MCF 10A (cell line): ENCODE measurements around the gene NOL4L. TPM values are rescaled to one million over a fixed set of nuclear protein-coding genes. Genes with fewer than 3 reads are reported as not detected.

Experiments
- BruUV-seq: library from RNA; stranded (reverse); fragments of 400-500 nt; replicated peaks from 2 replicates; lab custom pipeline; 2021; lab: Mats Ljungman, UMichigan
- CTCF ChIA-PET: fragments of 300-600 bp; sonication (Branson Sonifier 250); formaldehyde crosslinking; extraction: SDS; loops from one replicate; lab custom pipeline; 2021; ENCODE audit warnings: antibody characterized with exemption, inconsistent platforms; lab: Yijun Ruan, JAX
- POLR2A ChIA-PET: fragments of 300-600, 350-650 bp; sonication (Branson Sonifier 250); formaldehyde crosslinking; extraction: SDS; loops from one replicate; lab custom pipeline; 2020; ENCODE audit warnings: antibody characterized with exemption, inconsistent platforms; lab: Yijun Ruan, JAX
- DNase-seq: peaks from one replicate; pipeline ENCODE4 v3.0.0-alpha.2; 2018; ENCODE audit not compliant: unreplicated experiment
- H3K27ac Mint-ChIP-seq: one replicate; pipeline ENCODE4 v1.8.0; 2022; ENCODE audit warnings: mild to moderate bottlenecking, low read depth, mixed read lengths; ENCODE audit not compliant: unreplicated experiment
- H3K27me3 Mint-ChIP-seq: one replicate; pipeline ENCODE4 v1.8.0; 2022; ENCODE audit warnings: mixed read lengths; ENCODE audit not compliant: insufficient read depth, unreplicated experiment
- H3K36me3 Mint-ChIP-seq: one replicate; pipeline ENCODE4 v1.8.0; 2022; ENCODE audit warnings: mild to moderate bottlenecking, moderate library complexity, mixed read lengths; ENCODE audit not compliant: insufficient read depth, unreplicated experiment
- H3K4me1 Mint-ChIP-seq: one replicate; pipeline ENCODE4 v1.8.0; 2022; ENCODE audit warnings: mixed read lengths; ENCODE audit not compliant: insufficient read depth, unreplicated experiment
- H3K4me3 Mint-ChIP-seq: one replicate; pipeline ENCODE4 v1.8.0; 2022; ENCODE audit warnings: mild to moderate bottlenecking, moderate library complexity, mixed read lengths; ENCODE audit not compliant: unreplicated experiment
- H3K9me3 Mint-ChIP-seq: one replicate; pipeline ENCODE4 v1.8.0; 2022; ENCODE audit warnings: mixed read lengths; ENCODE audit not compliant: unreplicated experiment
- intact Hi-C: fragments of 100-400 bp; cut with micrococcal nuclease; formaldehyde crosslinking; loops from 2 replicates; pipeline ENCODE4 v1.14.1; 2022
- total RNA-seq: library from RNA; stranded (reverse); gene quantifications from 2 replicates; pipeline ENCODE4 v1.2.3, GENCODE V29; 2022
- TF ChIP-seq, protein P1 (sequence below): fragments of 200-600 bp; IDR thresholded peaks from one replicate; pipeline ENCODE4 v1.8.0; 2022; ENCODE audit warnings: antibody characterized with exemption, mild to moderate bottlenecking; ENCODE audit not compliant: unreplicated experiment

The NOL4L gene
- total RNA-seq, 1 experiment from 2014 or later: 3.3 TPM

DNA sequence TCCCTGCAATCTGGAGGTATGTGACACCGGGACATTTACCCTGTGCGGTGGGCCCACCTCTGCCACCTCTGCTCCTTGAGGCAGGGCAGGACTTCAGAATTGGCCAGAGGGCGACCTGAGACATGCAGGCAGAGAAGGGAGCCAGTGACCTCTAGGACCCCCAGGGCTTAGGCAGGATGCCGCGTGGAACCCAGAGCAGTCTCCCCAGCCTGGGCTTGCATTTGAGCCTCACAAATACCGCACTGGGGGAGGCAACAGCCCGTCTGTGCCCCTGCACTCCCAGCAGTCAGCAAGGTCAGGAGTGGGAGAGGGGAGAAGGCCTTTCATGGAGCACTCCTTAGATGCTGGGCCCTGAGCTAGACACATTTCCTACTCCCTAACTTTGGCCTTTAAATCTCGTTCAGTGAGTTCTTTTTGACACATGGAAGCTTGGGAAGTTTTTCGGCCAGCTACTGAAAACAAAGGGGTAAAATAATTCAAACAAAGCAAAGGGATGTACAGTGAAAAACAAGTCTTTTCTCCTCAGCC lies 46.9 kb upstream of the NOL4L start:
- H3K27me3 Mint-ChIP-seq: no peaks in the 10 kb centered on the region
- TF ChIP-seq, protein P1, sequence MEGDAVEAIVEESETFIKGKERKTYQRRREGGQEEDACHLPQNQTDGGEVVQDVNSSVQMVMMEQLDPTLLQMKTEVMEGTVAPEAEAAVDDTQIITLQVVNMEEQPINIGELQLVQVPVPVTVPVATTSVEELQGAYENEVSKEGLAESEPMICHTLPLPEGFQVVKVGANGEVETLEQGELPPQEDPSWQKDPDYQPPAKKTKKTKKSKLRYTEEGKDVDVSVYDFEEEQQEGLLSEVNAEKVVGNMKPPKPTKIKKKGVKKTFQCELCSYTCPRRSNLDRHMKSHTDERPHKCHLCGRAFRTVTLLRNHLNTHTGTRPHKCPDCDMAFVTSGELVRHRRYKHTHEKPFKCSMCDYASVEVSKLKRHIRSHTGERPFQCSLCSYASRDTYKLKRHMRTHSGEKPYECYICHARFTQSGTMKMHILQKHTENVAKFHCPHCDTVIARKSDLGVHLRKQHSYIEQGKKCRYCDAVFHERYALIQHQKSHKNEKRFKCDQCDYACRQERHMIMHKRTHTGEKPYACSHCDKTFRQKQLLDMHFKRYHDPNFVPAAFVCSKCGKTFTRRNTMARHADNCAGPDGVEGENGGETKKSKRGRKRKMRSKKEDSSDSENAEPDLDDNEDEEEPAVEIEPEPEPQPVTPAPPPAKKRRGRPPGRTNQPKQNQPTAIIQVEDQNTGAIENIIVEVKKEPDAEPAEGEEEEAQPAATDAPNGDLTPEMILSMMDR: no peak
- no peaks in the 10 kb centered on the region for H3K4me1 Mint-ChIP-seq
- no peak overlapping the region for H3K27ac Mint-ChIP-seq
- no peak overlapping the region for H3K4me3 Mint-ChIP-seq
- CTCF ChIA-PET: interaction anchor here (0.6 to 2.7 kb wide), 3 partner anchors 20 to 110 kb away, joined by 3 to 9 read pairs (median 4); no protein-coding TSS in a partner anchor
- DNase-seq: no peak
- BruUV-seq: no TSS peak
- H3K36me3 Mint-ChIP-seq: no peaks in the 10 kb centered on the region
- POLR2A ChIA-PET: interaction anchor here (0.9 kb wide), 1 partner anchor 109 kb away, joined by 4 read pairs; no protein-coding TSS in a partner anchor
- no peaks in the 10 kb centered on the region for H3K9me3 Mint-ChIP-seq
- intact Hi-C loops: no loop called here

GRCh38 chr20:32629813-32630212 lies 44.7 kb upstream of the NOL4L start:
- no peak overlapping the region for H3K27ac Mint-ChIP-seq
- H3K4me3 Mint-ChIP-seq: no peak overlapping the region
- H3K27me3 Mint-ChIP-seq: peaks cover 13% of the 10 kb centered on the region
- H3K36me3 Mint-ChIP-seq: no peaks in the 10 kb centered on the region
- no peak for DNase-seq
- no peaks in the 10 kb centered on the region for H3K9me3 Mint-ChIP-seq
- ChIA-PET POLR2A (interaction anchor here (1.0 to 1.3 kb wide), 2 partner anchors 9 to 15 kb away, joined by 3 read pairs; no protein-coding TSS in a partner anchor), CTCF (interaction anchor here (0.7 to 1.1 kb wide), 3 partner anchors 9 to 42 kb away, joined by 3 to 6 read pairs (median 3); no protein-coding TSS in a partner anchor)
- BruUV-seq: no TSS peak
- TF ChIP-seq, protein P1: no peak
- H3K4me1 Mint-ChIP-seq: no peaks in the 10 kb centered on the region
- intact Hi-C loops: no loop called here

DNA sequence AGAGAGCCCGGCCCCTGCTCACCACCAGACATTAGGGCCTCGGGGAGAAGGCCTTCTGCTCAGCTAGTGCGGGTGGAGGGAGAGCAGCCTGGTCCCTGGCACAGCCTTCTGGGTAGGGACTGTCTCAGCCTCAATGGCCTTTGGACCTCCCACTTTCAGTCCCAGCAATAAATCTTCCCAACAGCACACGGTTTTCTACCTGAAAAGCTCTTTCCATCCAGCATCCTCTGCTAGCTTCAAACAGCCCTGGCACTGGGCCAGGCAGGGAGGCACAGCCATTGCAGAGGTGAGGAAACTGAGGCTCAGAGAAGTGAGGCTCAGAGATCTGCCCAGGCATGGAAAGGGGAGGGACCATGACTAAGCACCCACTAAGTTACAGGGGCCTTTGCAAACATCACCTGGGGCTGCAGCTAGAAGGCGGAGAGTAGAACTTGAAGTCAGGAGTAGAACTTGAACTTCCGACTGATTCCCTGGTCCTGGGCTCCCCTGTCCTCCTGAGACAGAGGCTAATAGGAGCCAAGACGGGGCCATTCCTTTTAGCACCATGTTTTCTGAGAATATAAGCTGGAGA lies 43.9 kb upstream of the NOL4L start:
- ChIA-PET POLR2A (interaction anchor here (1.0 to 1.3 kb wide), 2 partner anchors 10 to 16 kb away, joined by 3 read pairs; no protein-coding TSS in a partner anchor), CTCF (interaction anchor here (0.7 to 1.2 kb wide), 6 partner anchors 9 to 108 kb away, joined by 3 to 6 read pairs (median 3); no protein-coding TSS in a partner anchor)
- DNase-seq: no peak
- intact Hi-C loops: no loop called here
- H3K4me1 Mint-ChIP-seq: no peaks in the 10 kb centered on the region
- H3K4me3 Mint-ChIP-seq: no peak overlapping the region
- no peaks in the 10 kb centered on the region for H3K9me3 Mint-ChIP-seq
- peaks cover 21% of the 10 kb centered on the region for H3K27me3 Mint-ChIP-seq
- TF ChIP-seq, protein P1: no peak
- H3K27ac Mint-ChIP-seq: no peak overlapping the region
- BruUV-seq: no TSS peak
- H3K36me3 Mint-ChIP-seq: no peaks in the 10 kb centered on the region

DNA sequence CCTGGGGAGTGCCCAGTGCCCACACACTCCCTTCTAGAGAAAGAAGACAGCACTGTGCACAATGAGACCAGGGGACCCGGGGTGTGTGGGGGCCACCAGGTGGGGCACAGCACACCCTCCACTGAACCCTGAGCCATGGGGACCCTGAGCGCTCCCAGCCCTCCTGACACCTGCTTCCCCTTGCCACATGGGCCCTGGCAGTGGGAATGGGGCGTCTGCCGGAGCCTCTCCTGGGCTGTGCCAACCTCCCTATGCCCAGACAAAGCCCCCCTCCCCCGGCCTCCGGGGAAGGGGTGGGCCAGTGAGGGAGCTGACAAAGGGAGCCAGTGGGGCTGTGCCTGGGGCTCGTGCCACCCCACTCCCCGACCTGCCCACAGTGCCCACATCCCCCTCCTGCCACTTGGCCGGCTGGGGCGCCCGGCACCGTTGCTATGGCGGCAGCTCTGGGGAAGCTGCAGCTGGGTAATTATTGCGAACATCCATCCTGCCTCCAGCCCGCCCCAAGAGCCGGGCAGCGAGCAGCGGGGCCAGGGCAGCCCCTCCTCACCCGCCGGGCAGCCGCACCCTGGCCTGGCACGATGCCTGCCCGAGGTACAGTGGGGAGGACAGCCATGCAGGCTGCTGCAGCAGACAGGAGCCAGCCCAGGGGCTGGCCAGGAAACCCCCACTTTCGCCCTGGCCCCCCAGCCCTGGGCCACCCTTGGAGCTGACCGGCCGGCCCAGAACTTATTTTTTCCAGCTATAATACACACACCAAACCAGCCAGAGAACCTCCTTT lies 41.9 kb upstream of the NOL4L start:
- Mint-ChIP-seq H3K4me3 (no peak overlapping the region), H3K9me3 (no peaks in the 10 kb centered on the region), H3K27ac (no peak overlapping the region), H3K27me3 (peaks cover 23% of the 10 kb centered on the region), H3K4me1 (no peaks in the 10 kb centered on the region), H3K36me3 (no peaks in the 10 kb centered on the region)
- DNase-seq: no peak
- ChIA-PET CTCF (interaction anchor here (0.7 kb wide), 1 partner anchor 25 kb away, joined by 4 read pairs; no protein-coding TSS in a partner anchor), POLR2A (no interaction called here)
- BruUV-seq: no TSS peak
- TF ChIP-seq, protein P1: no peak
- intact Hi-C loops: no loop called here
